ENCODE results near the gene ZBTB9.
"Not testable (repeated sequence)": the region's sequence is repeated elsewhere in the genome, so short reads cannot be mapped to it uniquely, and the experiment has no call there.

Gene ZBTB9

DNA sequence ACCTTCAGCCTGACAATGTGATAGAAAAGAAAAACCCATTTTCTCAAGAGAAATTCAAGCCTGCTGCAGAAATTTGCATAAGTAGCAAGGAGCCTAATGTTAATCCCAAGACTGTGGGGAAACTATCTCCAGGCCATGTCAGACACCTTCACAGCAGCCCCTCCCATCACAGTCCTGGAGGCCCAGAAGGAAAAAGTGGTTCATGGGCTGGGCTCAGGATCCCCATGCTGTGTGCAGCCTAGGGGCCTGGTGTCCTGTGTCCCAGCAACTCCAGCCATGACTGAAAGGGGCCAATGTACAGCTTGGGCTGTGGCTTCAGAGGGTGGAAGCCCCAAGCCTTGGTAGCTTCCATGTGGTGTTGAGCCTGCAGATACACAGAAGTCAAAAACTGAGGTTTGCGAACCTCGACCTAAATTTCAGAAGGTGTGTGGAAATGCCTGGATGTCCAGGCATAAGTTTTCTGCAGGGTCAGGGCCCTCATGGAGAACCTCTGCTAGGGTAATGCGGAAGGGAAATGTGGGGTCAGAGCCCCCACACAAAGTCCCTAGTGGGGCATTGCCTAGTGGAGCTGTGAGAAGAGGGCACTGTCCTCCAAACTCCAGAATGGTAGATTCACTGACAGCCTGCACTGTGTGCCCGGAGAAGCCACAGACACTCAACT is 11.8 kb downstream of the ZBTB9 start:
- no peak for DNase-seq (ENCODE audit: low read depth)

DNA sequence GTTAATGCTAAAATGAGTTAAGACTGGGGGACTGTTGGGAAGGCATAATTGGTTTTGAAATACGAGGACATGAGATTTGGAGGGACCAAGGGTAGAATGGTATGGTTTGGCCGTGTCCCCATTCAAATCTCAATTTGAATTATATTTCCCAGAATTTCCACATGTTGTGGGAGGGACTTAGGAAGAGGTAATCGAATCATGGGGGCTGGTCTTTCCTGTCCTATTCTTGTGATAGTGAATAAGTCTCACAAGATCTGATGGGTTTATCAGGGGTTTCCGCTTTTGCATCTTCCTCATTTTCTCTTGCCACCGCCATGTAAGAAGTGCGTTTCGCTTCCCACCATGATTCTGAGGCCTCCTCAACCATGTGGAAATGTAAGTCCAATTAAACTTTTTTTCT is 12.7 kb downstream of the ZBTB9 start:
- no peak for DNase-seq (ENCODE audit: low read depth)

DNA sequence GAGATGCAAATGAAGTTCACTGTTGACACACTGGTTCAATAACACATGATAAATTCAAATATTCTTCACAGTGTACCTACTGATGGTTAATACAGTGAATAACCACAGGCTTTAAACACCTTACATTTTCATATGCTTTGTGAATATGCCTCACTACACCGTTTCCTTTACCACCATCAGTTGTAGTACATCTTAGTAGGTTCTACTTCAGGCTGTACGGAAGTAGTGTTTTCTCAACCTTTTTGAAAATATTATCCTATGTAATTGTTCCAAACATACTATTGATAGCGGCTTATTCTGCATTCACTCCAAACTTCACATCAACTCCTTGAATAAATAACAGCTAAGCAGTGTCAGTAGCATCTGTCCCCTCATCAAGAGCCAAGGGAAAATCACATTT is 15.3 kb downstream of the ZBTB9 start:
- DNase-seq (ENCODE audit: low read depth) = no peak

DNA sequence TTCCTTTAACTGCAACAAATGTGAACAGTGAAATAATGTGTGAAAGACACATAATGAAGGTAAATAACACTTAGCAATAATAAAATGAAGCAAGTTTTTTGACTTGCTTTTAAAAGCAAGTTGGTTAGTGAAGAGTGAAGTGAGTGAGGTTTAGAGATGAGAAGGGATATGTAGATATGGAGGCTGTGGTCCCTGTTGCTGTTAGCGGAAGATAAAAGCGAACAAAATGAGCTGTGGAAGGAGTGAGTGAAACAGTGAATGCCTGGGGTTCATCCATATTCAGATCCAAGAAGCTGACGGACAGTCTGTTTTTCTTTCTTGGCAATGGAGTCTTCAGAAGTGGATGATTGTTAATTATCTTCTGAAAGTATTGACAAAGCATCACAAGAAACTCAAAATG is 23.5 kb downstream of the ZBTB9 start:
- no peak for DNase-seq (ENCODE audit: low read depth)

GRCh38 chr6:33481192-33481591 is 26.8 kb downstream of the ZBTB9 start:
- no peak for DNase-seq (ENCODE audit: low read depth)

GRCh38 chr6:33482620-33483019 is 28.2 kb downstream of the ZBTB9 start:
- DNase-seq (ENCODE audit: low read depth) = not testable (repeated sequence)

DNA sequence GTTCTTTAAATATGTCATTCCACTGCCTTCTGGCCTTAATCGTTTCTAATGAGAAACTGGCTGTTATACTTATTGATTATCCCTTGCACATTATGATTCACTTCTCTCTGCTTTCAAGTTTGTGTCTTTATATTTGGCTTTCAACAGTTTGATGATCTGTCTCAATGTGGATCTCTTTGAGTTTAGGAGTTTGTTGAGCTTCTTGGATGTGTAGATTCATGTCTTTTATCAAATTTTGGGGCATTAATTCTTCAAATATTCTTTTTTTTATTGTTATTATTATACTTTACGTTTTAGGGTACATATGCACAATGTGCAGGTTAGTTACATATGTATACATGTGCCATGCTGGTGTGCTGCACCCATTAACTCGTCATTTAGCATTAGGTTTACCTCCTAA is 29.3 kb downstream of the ZBTB9 start:
- DNase-seq (ENCODE audit: low read depth) = no peak

DNA sequence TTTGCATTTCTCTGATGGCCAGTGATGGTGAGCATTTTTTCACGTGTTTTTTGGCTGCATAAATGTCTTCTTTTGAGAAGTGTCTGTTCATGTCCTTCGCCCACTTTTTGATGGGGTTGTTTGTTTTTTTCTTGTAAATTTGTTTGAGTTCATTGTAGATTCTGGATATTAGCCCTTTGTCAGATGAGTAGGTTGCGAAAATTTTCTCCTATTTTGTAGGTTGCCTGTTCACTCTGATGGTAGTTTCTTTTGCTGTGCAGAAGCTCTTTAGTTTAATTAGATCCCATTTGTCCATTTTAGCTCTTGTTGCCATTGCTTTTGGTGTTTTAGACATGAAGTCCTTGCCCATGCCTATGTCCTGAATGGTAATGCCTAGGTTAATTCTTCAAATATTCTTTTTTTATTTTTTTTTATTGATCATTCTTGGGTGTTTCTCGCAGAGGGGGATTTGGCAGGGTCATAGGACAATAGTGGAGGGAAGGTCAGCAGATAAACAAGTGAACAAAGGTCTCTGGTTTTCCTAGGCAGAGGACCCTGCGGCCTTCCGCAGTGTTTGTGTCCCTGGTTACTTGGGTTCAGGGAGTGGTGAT is 30.4 kb downstream of the ZBTB9 start:
- not testable (repeated sequence) for DNase-seq (ENCODE audit: low read depth)

DNA sequence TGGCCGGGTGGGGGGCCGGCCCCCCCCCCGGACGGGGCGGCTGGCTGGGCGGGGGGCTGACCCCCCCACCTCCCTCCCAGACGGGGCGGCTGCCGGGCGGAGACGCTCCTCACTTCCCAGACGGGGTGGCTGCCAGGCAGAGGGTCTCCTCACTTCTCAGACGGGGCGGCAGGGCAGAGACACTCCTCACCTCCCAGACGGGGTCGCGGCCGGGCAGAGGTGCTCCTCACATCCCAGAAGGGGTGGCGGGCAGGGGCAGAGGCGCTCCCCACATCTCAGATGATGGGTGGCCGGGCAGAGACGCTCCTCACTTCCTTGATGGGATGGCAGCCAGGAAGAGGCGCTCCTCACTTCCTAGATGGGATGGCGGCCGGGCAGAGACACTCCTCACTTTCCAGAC is 31.3 kb downstream of the ZBTB9 start:
- DNase-seq (ENCODE audit: low read depth) = not testable (repeated sequence)

DNA sequence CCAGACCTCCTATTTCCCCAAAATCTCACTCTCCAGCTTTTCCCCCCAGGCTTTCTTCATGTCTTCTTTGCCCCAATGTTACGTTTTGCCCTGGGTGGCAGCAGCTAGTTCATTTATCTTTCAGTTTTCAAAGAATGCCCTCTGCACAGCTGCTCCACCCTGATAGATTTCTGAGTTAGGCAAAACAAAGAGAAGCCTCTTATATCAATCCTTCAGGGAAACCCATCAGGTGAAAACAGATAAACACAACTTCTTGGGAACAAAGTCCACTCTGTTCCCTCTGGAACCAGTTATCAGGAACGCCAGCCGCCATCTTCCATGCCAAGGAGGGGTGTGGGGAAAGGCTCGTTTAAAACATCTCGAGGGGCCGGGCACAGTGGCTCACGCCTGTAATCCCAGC is 34.0 kb downstream of the ZBTB9 start:
- DNase-seq (ENCODE audit: low read depth) = no peak

- no peak for DNase-seq (ENCODE audit: low read depth)
Measured at GRCh38 chr6:33490198-33490597, 35.8 kb downstream of the ZBTB9 start.

DNA sequence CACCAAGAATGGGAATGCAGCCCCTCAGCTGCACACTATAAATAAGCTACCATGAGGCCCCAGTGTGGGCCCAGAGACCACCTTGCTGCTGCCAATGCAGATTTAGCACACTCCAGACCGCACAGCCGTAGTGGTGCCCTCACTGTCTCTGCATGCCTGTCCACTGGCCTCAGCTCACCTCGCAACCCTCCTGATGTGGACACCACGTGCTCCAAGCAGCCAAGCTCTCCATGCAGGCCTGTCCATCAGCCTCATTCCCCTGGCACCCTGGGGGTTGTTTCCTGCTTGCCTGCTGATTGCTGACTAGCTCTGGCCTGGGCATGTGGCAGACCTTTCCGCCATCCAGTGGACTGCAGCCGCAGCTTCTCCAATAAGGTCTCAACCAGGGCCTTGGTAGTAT is 36.2 kb downstream of the ZBTB9 start:
- no peak for DNase-seq (ENCODE audit: low read depth)

DNA sequence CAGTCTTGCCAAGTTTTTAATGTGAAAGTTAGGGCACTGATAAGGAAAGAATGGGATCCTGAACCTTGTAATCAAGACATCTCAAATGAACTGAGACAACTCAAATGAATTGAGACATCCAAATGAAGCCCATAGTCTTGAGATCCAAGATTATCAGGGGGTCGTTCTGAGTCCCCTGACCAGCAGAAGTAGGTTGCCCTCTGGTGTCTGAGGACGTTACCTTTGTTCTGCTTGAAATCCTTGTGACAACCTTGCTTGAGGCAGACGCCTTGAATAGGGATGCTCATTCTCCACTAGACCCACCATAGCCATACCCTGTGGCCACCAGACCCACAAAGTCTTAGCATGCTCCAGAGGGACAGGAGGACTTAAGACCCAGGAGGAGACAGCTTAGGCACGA is 37.7 kb downstream of the ZBTB9 start:
- DNase-seq (ENCODE audit: low read depth) = no peak

DNA sequence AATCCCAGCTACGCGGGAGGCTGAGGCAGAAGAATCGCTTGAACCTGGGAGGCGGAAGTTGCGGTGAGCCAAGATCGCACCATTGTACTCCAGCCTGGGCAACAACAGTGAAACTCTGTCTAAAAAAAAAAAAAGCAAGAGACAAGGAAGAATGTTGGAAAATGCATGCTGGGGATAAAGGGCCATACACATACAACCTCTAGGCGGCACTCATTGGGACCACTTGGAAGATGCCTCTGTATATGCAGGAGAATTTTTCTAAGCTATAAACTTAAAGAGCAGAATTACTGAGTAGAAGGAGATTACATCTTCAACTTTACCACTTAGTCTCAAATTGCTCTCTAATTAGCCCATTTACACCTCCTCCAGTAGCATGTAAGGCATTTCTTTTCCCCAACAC is 42.8 kb downstream of the ZBTB9 start:
- no peak for DNase-seq (ENCODE audit: low read depth)

DNA sequence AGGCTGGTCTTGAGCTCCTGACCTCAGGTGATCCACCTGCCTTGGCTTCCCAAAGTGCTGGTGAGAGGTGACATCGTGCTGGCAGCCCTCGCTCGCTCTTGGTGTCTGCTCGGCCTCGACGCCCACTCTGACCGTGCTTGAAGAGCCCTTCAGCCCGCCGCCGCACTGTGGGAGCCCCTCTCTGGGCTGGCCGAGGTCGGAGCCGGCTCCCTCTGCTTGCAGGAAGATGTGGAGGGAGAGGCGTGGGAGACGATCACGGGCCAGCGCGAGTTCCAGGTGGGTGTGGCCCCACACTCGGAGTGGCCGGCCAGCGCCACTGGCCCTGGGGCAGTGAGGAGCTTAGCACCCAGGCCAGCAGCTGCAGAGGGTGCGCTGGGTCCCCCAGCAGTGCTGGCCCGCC is 48.1 kb downstream of the ZBTB9 start:
- DNase-seq (ENCODE audit: low read depth) = no peak

DNA sequence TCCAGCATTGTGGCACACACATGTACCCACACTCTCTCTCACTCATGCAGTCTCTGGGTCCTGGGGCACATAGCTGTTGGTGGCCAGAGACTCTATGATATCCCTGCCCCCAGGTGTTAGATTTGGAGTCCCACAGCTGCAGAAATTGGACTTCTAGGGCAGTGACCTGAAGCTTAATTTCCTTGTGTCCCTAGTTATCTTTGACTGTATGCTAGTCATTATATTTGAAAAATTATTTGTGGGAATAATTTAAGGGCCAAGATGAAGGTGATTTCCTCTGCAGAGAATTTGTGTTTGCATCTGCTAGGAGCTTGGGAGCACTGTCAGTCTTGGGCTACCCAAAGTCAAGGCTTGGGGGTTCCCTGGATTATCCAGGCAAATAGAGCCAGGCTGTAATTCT is 50.1 kb downstream of the ZBTB9 start:
- no peak for DNase-seq (ENCODE audit: low read depth)

DNA sequence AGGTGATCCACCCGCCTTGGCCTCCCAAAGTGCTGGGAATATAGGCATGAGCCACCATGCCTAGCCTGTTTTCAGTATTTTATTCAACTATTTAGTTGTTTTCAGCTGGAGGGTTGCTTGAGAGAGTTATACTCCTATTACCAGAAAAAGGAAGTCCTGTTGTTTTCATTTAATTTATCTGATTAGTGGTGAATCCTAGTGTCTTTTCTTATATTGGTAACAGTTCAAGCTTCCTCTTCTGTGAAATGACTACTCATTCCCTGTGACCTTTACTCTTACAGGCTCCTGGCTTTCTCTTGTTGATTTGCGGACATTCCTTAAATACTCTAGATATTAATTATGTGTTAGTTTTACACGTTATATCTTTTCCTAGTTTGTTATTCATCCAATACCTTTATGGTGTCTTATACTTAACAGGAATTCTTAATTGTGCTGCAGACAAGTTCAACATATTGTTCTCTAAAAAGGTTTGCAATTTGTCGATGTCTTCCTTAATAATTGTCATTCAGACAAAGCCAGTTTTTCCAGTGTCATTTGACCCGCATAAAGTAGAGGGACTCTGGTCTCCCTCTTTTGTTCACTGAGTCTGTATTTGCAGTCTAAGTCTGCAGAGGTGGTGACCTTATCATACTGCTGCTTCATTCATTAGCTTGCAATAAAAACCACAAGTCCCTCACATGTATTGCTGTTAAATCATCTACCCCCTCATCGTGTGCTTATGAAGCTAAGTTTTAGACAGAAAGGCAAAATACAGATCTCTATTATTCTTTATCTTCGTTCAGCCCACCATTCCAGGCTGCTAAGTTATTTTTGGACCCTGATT is 51.4 kb downstream of the ZBTB9 start:
- no peak for DNase-seq (ENCODE audit: low read depth)

All from fibroblast of gingiva (primary cell).